Cerebellar cortex (tissue), 1 donor: ENCODE results near the gene SLC12A3.
"Not testable (repeated sequence)": the region's sequence is repeated elsewhere in the genome, so short reads cannot be mapped to it uniquely, and the experiment has no call there.

Experiments
- DNase-seq: peaks from one replicate; pipeline ENCODE4 v3.0.0-alpha.2; 2015; ENCODE audit warnings: low spot score

The SLC12A3 gene

DNA sequence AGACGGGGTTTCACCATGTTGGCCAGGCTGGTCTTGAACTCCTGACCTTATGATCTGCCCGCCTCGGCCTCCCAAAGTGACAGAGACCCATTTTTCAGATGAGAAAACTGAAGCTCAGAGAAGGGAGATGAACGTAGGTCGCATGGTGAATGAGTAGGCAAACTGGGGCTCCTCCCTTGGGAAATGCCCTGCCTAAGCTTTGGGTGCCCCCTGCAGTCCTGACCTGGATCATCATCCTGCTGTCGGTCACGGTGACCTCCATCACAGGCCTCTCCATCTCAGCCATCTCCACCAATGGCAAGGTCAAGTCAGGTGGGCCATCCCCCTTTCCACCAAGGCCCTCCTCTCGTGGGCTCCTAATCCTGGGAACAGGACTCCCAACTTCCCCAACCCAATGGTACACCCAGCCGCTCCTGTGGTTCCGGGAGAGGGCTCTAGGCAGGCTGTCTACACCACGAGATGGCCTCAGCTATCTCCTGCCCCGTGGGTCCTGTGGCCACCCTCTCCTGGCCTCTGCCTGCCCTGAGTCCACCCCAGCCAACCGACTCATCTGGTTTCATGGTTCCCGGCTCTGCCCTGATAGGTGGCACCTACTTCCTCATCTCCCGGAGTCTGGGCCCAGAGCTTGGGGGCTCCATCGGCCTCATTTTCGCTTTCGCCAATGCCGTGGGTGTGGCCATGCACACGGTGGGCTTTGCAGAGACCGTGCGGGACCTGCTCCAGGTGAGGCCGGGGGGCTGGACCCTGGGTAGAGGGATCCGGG, 4.7 kb downstream of the SLC12A3 start:
- DNase-seq: no peak

- DNase-seq: no peak
Observed at GRCh38 chr16:56870276-56870888, 5.4 kb downstream of the SLC12A3 start.

- no peak for DNase-seq
Observed at GRCh38 chr16:56871172-56871593, 6.2 kb downstream of the SLC12A3 start.

GRCh38 chr16:56872863-56873391, 7.9 kb downstream of the SLC12A3 start:
- DNase-seq: no peak

- DNase-seq: no peak
Observed at GRCh38 chr16:56874800-56875199, 9.8 kb downstream of the SLC12A3 start.

GRCh38 chr16:56876048-56876447, 11.0 kb downstream of the SLC12A3 start:
- DNase-seq: no peak

- no peak for DNase-seq
Observed at GRCh38 chr16:56877486-56878182, 12.6 kb downstream of the SLC12A3 start.

GRCh38 chr16:56878282-56878854, 13.4 kb downstream of the SLC12A3 start:
- no peak for DNase-seq

GRCh38 chr16:56879276-56879675, 14.3 kb downstream of the SLC12A3 start:
- no peak for DNase-seq

- DNase-seq: no peak
Observed at GRCh38 chr16:56880176-56880575, 15.2 kb downstream of the SLC12A3 start.

DNA sequence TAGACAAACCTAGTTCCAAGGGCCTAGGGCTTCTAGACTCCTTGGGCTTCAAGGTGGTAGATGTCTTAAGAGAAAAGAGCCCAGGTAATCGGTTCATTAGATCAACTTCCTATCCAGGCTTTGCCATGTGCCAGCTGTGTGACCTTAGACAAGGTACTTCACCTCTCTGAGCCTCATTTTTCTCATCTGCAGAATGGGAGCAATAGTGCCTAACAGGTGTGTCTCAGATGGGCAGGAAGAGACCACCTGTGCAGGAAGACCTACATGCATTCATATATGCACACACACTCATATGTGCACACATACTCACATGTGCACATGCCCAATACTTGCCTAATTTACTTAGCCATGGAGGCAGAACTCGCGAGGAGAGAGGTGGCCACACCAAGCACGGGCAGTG, 15.7 kb downstream of the SLC12A3 start:
- DNase-seq: no peak

DNA sequence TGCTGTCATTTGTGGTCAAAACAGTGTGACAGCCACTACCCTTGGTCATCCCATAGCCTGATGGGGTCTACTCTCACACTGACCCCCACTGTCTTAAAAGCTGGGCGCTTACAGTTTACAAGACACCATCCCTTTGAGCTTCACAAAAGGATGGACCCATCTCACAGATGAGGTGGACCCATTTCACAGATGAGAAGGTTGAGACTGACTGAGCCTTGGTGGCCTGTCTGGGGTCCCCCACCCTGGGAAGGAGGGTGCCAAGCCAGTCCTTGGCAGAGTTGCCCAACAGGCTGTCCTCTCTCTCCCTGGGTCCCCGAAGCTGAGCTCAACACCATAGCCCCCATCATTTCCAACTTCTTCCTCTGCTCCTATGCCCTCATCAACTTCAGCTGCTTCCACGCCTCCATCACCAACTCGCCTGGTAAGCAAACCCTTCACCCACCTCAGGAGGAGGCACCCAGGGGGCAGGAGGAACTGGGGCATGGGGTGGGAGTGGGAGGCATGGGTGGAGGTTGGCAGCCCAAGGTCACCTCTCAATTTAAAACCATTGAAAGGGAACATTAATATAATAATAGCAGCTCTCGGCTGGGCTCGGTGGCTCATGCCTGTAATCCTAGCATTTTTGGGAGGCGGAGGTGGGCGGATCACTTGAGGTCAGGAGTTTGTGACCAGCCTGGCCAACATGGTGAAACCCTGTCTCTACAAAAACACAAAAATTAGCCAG, 17.2 kb downstream of the SLC12A3 start:
- no peak for DNase-seq

DNA sequence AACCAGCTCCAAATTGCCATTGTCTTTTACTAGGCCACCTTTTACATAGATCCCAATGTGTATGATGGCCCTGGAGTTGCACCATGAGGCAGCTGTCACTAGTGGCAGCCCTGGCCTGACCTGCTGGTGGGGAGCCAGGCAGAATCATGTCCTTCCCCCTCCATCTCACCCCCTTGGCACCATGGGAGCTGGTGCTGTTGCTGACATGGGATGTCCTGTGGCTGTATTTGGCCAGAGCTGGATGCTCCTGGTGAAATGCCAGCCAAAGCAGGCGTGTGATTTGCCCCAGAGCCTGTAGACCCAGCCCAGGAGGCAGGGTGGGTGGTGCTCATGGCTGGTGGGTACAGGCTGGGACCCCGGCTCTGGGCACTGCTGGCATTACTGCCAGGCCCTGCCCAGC, 18.6 kb downstream of the SLC12A3 start:
- DNase-seq: no peak

GRCh38 chr16:56884026-56884582, 19.1 kb downstream of the SLC12A3 start:
- DNase-seq: no peak

GRCh38 chr16:56884929-56885328, 19.9 kb downstream of the SLC12A3 start:
- not testable (repeated sequence) for DNase-seq

DNA sequence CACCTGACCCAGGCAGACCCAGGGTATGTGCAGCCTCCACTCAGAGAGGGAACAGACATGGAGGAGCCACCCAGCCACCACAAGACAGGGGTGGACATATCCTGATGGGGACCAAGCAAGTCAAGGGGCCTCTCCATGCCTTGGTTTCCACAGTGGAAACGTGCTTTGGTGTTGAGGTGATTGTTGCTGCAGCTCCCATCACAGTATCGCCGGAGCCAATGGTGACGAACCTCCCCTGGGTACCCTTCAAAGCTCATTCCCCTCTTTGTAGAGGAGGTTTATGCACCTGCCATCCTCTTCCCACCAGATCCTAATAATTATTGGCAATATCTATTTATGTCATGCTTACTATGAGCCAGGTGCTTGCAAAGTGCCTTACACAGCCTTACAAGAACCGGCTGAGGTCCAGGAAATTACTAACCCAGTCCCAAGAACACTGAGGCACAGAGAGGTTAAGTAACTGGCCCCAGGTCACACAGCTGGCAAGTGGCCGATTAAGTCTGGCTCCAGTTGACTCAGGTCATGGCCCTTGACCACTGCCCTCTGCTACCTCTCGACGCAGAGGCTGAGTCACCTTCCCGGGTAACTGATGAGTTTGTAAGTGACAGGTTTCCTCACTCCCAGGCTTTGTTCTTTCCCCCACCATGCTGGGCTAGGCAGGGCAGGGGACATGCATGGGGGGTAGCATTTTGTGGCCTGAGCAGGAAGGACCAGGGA, 20.6 kb downstream of the SLC12A3 start:
- DNase-seq: no peak

DNA sequence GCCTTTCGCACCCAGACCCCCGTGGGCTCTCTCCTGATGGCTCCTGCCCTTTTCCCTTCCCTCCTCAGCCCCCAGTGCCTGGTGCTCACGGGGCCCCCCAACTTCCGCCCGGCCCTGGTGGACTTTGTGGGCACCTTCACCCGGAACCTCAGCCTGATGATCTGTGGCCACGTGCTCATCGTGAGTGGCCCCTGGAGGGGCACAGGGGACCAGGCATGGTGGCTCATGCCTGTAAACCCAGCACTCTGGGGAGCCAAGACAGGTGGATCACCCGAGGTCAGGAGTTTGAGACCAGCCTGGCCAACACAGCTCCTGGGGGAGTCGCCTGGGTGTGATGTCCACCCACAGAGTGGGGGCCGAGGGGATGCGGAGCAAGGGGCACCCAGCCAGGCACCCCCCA, 21.3 kb downstream of the SLC12A3 start:
- no peak for DNase-seq

DNA sequence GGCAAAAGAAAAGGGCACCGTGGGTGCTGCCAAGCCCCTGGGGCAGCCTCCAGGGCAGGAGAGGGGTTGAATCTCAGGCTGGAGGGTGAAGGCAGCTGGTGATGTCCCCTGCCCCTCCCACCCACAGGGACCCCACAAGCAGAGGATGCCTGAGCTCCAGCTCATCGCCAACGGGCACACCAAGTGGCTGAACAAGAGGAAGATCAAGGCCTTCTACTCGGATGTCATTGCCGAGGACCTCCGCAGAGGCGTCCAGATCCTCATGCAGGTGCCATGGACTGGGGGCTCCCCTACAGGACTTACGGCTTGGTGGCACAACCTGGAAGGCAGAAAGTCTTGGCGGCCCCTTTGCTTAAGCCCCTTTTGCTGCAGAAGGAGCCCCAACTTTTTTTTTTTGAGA, 21.8 kb downstream of the SLC12A3 start:
- DNase-seq: no peak

- no peak for DNase-seq
Observed at GRCh38 chr16:56888806-56889205, 23.8 kb downstream of the SLC12A3 start.

DNA sequence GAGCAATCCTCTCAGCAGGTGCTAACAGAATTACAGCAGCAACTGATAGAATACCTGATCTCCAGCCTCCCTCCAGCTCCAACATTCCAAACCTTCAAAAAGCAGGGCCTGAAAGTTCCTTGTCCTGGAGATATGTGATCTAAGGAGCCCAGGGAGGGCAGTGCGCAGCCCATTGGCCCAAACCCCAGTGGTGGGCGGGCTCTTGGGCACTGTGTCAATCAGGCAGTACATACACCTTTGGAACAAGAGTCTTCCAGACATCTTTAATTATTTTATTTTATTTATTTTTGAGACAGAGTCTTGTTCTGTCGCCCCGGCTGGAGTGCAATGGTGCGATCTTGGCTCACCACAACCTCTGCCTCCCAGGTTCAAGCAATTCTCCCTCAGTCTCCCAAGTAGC, 24.2 kb downstream of the SLC12A3 start:
- DNase-seq: no peak

DNA sequence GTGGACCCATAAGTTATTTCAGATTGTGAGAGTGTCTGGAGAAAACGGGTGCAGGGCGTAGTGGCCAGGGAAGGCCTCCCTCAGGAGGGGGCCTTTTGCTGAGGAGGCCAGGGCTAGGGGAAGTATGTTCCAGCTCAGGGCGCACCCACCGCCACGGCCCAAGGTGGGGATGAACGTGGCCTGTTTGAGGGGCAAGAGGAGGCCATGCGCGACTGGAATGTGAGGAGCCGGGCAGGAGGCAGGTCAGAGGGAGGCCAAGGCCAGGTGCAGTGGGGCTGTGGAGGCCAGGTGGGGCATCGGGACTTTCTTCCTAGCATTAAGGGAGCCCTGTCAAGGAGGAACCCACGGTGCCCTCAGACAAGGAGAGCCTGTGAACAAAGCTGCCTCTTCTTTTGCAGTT, 26.7 kb downstream of the SLC12A3 start:
- DNase-seq: no peak
